ENCODE results near the gene APOB. TPM values are rescaled to one million over a fixed set of nuclear protein-coding genes. Genes with fewer than 3 reads are reported as not detected.

The APOB gene, protein sequence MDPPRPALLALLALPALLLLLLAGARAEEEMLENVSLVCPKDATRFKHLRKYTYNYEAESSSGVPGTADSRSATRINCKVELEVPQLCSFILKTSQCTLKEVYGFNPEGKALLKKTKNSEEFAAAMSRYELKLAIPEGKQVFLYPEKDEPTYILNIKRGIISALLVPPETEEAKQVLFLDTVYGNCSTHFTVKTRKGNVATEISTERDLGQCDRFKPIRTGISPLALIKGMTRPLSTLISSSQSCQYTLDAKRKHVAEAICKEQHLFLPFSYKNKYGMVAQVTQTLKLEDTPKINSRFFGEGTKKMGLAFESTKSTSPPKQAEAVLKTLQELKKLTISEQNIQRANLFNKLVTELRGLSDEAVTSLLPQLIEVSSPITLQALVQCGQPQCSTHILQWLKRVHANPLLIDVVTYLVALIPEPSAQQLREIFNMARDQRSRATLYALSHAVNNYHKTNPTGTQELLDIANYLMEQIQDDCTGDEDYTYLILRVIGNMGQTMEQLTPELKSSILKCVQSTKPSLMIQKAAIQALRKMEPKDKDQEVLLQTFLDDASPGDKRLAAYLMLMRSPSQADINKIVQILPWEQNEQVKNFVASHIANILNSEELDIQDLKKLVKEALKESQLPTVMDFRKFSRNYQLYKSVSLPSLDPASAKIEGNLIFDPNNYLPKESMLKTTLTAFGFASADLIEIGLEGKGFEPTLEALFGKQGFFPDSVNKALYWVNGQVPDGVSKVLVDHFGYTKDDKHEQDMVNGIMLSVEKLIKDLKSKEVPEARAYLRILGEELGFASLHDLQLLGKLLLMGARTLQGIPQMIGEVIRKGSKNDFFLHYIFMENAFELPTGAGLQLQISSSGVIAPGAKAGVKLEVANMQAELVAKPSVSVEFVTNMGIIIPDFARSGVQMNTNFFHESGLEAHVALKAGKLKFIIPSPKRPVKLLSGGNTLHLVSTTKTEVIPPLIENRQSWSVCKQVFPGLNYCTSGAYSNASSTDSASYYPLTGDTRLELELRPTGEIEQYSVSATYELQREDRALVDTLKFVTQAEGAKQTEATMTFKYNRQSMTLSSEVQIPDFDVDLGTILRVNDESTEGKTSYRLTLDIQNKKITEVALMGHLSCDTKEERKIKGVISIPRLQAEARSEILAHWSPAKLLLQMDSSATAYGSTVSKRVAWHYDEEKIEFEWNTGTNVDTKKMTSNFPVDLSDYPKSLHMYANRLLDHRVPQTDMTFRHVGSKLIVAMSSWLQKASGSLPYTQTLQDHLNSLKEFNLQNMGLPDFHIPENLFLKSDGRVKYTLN (N-terminal part only)
- under 0.01 TPM in 2 replicates for total RNA-seq

DNA sequence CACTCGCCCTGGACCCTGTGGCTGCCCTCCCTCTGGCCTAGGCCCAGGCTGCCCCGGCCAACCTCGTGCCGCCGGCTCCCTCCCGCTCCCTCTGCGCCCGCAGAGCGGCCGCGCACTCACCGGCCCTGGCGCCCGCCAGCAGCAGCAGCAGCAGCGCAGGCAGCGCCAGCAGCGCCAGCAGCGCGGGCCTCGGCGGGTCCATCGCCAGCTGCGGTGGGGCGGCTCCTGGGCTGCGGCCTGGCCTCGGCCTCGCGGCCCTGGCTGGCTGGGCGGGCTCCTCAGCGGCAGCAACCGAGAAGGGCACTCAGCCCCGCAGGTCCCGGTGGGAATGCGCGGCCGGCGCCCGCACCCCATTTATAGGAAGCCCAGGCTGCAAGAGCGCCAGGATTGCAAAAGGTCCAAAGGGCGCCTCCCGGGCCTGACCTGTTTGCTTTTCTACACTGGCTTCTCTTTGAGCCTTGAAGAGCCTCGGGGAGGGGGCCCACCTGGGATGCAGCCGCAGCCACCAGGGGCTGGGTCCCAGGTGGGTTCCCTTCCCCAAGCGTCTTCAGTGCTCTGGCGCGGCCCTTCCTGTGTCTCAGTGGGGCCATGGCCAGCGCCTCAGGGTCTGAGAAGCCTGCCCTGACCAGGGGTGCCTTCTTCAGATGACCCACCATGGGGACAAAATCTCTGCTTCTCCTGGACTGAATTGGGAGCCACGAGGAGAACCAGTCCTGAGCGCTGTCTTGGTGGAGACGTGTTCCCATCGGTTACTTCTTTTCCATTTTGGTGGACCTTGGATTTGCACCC lies at the start of gene APOB:
TSS of gene APOB (minus strand) at position 330 of the 789 bp plus-strand sequence. CDS start at position 202, 128 bp downstream.
- DNase-seq (ENCODE audit: low read depth in 2 of 2), result no peak

- no peak for DNase-seq (ENCODE audit: low read depth in 2 of 2)
Observed at GRCh38 chr2:21092308-21092869, 48.5 kb upstream of the APOB start.

DNA sequence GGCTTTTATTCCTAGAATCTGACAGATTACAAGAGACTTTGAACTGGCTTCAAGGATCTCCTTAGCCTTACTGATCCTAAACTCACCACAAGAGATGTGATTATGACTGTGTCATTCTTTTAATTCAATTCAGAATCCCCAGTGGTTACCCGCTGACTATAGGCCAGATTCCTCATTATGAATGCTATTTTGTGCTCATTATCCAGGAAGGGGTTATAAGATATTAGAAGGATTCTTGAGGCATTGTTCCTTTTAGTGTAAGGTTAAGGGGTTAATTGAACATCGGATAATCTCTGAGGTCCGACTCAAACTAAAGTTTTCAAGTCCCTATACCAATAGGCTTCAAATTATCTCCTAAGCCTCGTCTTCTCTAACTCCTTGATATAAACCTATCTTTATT lies 40.5 kb upstream of the APOB start:
- no peak for DNase-seq (ENCODE audit: low read depth in 2 of 2)

- DNase-seq (ENCODE audit: low read depth in 2 of 2), result no peak
Observed at GRCh38 chr2:21083482-21083881, 39.6 kb upstream of the APOB start.

DNA sequence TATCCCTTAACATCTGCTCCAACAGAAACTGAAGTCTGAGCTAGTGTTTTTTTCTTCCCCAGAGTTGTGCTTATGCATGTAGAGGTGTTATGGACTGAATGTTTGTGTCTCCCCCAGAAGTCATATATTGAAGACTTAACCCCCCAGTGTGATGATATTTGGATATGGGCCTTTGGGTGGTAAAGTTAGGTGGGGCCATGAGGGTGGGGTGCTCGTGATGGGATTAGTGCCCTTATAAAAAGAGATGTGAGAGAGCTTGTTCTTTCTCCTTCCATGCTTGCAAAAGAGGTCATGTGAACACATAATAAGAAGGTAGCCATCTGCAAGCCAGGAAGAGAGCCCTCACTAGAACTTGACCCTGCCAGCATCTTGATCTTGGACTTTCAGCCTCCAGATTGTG lies 34.4 kb upstream of the APOB start:
- no peak for DNase-seq (ENCODE audit: low read depth in 2 of 2)

- DNase-seq (ENCODE audit: low read depth in 2 of 2), result no peak
Observed at GRCh38 chr2:21072477-21073242, 28.8 kb upstream of the APOB start.

GRCh38 chr2:21070341-21071257 lies 26.7 kb upstream of the APOB start:
- DNase-seq (ENCODE audit: low read depth in 2 of 2), result peak; percentile 30 to 51

DNA sequence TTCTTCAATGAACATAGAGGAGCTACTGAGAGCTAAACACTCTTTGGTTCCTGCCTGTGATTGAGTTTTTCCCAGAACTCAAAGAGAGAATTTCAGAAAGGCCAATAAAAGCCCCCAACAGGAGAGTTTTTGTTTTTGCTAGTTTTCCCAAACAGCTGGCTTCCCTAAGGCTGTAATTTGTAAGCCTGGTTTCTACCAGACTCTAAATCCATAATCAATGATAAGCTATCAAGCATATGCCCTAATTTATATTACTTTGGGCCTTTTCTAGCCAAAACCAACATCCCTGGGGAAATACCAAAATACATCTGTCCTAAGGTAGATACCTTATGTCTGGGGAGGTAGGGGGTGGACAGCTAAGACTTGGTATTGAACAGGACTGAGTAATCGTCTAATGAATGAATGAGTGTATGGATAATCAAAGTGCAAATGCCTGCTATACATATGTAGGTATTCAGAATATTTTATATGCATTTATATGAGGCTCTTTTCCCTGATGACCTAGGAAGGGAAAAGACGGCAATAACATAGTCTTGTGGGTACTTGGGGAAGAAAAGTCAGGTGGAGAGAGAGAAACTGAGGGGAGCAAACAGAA lies 26.0 kb upstream of the APOB start:
- no peak for DNase-seq (ENCODE audit: low read depth in 2 of 2)

GRCh38 chr2:21067859-21068537 lies 24.1 kb upstream of the APOB start:
- no peak for DNase-seq (ENCODE audit: low read depth in 2 of 2)

GRCh38 chr2:21067125-21067524 lies 23.3 kb upstream of the APOB start:
- DNase-seq (ENCODE audit: low read depth in 2 of 2), result no peak

- no peak for DNase-seq (ENCODE audit: low read depth in 2 of 2)
Observed at GRCh38 chr2:21059885-21060610, 16.2 kb upstream of the APOB start.

DNA sequence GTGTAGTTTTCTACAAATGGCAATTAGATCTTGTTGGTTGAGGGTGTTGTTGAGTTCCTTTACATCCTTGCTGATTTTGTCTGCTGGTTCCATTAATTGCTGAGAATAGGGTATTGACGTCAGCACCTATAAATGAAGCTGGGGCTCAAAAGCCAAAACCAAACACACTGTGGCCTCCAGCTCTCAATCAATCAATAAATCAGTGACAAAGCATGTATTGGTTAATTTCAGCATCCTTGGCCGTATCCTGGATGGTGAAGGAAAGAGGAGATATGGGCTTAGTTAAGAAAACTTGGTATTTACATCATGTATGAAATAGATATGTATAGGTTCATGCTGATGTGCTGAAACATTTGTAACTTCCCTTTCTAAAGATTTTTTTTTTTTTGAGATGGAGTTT lies 13.2 kb upstream of the APOB start:
- no peak for DNase-seq (ENCODE audit: low read depth in 2 of 2)

DNA sequence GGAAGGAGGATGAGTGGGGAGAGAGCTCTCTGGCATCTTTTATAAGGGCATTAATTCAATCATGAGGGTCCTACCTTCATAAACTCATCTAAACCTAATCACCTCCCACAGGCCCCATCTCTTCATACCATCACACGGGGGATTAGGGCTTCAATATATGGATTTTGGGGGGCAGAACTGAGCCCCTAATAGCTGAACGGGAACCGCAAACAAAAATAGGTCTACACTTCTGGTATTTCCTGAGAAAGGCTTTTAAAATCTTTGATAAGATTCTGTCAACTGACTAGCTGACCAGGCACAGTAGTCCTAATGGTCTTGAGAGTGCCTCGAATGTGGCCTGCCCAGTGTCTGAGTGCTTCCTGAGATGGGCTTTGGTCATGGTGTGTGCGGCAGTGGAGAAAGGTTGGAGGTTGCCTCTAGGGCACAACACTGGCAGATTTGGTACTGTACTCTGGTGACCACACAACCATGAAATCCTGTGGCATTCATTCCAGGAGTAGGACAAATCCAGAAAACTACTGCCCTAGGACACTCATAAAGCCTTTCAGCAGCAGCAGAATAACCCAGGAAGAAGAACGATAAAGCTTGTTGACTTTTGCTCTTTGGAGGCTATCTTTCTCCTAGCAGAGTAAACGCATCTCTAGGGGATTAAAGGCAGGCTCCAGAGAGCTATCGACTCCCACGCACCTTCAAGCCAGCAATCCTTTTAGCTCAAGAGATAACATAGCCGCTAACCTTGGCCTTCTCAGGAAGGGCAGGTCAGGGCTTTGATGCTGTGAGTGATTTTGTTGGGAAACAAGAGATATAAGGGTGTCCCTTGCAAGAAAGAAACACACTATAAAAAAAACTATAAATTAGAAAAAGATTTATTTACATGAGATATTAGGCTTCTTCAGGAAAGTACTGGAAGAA lies 12.3 kb upstream of the APOB start:
- DNase-seq (ENCODE audit: low read depth in 2 of 2), result no peak

DNA sequence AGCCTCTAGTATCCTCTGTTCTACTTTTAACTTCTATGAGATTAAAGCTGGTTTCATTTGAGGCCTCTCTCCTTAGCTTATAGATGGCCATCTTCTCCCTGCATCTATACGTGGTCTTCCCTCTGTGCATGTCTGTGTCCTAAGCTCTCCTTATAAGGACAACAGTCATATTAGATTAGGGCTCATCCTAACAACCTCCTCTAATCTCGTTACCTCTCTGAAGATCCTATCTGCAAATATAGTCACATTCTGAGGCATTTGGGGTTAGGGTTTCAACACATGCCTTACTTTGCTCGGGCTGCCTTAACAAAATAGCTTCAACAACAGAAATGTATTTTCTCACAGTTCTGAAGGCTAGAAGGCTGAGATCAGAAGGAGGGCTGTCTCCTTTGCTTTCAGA lies 11.6 kb upstream of the APOB start:
- DNase-seq (ENCODE audit: low read depth in 2 of 2), result no peak

GRCh38 chr2:21054011-21054410 lies 10.1 kb upstream of the APOB start:
- DNase-seq (ENCODE audit: low read depth in 2 of 2), result no peak

DNA sequence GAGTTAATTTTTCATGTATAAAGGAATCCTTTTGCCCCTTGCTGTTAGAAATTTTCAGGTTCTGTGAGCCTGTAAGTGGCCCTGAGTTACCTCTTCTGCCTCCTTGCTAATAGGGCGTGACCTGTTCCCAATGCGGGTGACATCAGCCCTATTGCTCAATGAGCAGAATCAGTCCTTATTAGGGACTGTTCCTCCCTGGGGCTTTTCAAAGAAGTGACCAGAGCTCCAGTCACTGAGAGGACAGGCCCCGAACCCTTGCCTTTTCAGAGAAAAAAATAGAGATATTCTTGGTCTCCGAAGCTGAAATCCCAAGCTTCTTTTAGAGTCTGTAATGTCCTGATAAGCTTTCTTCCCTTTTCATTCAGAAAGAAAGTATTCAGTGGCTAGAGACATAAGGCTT lies 8.2 kb upstream of the APOB start:
- DNase-seq (ENCODE audit: low read depth in 2 of 2), result no peak

All from lung microvascular endothelial cell (primary cell).